KBM-7 (cell line): Measurements from ENCODE around the gene NOCT.
"Not testable (repeated sequence)": the region's sequence is repeated elsewhere in the genome, so short reads cannot be mapped to it uniquely, and the experiment has no call there.

Experiments used
- DNase-seq: peaks from one replicate; pipeline ENCODE4 v3.0.0-alpha.2; 2015
- in situ Hi-C: fragments of 300-500 bp; cut with MboI; formaldehyde crosslinking; loops from 2 replicates; pipeline ENCODE4 v1.14.3; 2020; ENCODE audit warnings: low sequenced_read_pairs, low pct_unique_long_range_greater_than_20kb, mixed read lengths

Gene NOCT, protein sequence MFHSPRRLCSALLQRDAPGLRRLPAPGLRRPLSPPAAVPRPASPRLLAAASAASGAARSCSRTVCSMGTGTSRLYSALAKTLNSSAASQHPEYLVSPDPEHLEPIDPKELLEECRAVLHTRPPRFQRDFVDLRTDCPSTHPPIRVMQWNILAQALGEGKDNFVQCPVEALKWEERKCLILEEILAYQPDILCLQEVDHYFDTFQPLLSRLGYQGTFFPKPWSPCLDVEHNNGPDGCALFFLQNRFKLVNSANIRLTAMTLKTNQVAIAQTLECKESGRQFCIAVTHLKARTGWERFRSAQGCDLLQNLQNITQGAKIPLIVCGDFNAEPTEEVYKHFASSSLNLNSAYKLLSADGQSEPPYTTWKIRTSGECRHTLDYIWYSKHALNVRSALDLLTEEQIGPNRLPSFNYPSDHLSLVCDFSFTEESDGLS

GRCh38 chr4:139015269-139015947 lies at the start of gene NOCT:
TSS of gene NOCT (plus strand) at chr4:139015781. CDS start at chr4:139015982, 201 bp downstream.
- peak; percentile 90 for DNase-seq
- in situ Hi-C loops, result no loop called here

GRCh38 chr4:138967313-138967712 lies 48.3 kb upstream of the NOCT start:
- in situ Hi-C loops, result no loop called here
- no peak for DNase-seq

- in situ Hi-C loops, result no loop called here
- no peak for DNase-seq
Measured at GRCh38 chr4:138972956-138973801, 42.4 kb upstream of the NOCT start.

DNA sequence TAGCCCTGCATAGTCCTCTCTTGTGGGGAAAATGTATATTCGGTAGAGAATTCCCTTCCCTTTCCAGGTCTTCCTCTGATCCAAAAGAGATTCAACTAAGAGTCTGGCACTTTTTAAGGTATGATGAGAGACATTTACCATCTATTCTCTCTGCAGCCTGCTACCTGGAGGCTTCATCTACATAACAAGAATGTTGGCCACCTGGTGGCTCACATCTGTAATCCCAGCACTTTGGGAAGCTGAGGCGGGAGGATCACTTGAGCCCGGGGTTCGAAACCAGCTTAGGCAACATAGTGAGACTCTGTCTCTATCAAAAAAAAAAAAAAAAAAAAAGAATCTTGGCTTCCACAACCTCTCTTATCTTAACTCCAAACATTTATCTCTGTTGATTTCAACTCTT lies 40.4 kb upstream of the NOCT start:
- DNase-seq, result no peak
- in situ Hi-C loops, result no loop called here

GRCh38 chr4:138976526-138976925 lies 39.1 kb upstream of the NOCT start:
- DNase-seq, result no peak
- in situ Hi-C loops, result no loop called here

DNA sequence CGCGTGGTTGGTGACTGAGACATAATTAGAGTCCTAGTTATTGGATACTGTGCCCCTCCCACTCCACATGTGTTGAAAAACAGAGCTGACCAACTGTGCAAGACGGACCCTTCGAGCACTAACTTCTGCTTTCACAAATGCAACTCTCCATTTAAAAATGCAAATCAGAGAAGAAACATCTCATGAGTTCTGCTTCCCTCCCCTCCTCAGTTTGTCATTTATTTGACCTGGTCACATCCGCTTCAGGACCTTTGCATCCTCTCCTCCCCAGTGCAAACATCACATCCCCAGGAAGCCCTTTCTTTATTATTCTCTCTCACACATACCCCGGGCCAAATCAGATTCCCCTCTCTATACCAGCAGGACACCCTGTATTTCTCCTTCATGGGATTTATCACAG lies 38.1 kb upstream of the NOCT start:
- peak; percentile 12 for DNase-seq
- in situ Hi-C loops, result no loop called here

DNA sequence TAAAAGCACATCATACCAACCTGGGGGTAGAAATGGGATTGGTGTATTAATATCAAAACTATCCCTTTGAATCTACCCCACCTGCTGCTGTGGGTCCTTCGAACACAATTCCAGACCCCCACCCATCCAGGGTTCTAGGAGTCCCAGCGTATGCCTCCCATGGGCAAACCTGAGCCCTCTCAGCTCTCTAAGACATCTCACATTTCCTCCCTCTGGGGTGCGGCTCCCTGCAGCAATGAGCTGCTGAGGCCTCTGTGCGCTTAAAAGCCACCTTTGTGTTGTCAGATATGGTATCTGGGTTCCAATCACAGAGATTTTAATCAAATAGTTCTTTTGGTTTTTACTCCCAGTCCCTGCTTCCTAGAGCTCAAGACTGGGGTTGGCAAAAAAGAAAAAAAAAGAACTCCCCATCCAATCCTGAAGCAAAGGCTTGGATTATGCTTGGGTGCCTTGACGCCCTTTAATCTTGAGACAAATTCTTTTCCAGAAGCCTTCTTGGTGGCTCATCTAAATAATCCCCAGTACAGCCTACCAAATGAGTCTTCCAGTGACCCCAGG lies 37.5 kb upstream of the NOCT start:
- in situ Hi-C loops, result no loop called here
- DNase-seq, result no peak

DNA sequence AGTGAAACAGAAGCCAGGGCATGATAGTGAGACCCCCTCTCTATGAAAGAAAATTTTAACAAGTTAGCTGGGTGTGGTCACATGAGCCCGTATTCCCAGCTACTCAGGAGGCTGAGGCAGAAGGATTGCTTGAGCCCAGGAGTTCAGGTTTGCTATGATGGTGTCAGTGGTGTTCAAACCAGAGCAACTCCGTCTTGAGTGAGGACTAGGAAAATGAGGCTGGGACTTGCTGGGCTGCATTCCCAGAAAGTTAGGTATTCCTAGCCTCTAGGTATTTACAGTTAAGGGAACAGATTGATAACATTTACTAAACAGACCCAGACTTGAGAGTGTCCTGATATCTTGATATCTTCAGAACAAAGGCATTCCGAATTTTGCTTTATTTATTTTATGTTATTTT lies 37.0 kb upstream of the NOCT start:
- no peak for DNase-seq
- in situ Hi-C loops, result no loop called here

GRCh38 chr4:138979742-138980141 lies 35.8 kb upstream of the NOCT start:
- DNase-seq, result no peak
- in situ Hi-C loops, result no loop called here

DNA sequence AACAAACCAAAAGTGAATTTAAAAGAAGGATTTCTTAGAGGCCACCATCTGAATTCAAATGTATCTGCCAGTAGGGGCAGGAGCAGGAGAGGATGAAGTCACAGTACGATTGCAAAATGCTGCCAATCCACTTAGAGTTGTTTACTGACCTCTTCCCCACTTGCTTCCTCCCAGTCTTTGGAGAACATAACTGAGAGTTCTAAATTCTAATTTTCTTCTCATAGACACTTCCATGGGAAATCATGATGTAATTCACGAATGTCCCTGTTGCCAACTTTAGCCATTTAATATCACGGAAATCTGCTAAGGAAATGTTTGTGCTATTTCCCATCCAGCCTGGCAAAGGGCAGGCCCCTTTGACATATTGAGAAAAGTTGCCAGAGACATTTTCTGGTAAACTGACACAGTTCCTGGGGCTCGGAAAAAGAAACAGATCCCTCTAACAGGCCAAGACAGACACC lies 33.6 kb upstream of the NOCT start:
- peak; percentile 26 for DNase-seq
- in situ Hi-C loops, result no loop called here

DNA sequence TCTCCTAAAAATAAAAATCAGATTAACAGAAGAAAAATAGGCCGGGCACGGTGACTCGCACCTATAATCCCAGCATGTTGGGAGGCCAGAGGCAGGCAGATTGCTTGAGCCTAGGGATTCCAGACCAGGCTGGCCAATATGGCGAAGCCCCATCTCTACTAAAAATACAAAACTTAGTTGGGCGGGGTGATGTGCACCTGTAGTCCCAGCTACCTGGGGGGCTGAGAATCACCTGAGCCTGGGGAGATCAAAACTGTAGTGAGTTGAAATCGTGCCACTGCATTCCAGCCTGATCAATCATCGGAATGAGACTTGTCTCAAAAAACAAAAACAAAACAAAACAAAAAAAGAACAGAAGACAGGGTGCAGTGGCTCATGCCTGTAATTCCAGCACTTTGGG lies 32.8 kb upstream of the NOCT start:
- in situ Hi-C loops, result no loop called here
- no peak for DNase-seq

- DNase-seq, result no peak
- in situ Hi-C loops, result no loop called here
Measured at GRCh38 chr4:138983690-138984089, 31.9 kb upstream of the NOCT start.

- DNase-seq, result no peak
- in situ Hi-C loops, result no loop called here
Measured at GRCh38 chr4:138984647-138985046, 30.9 kb upstream of the NOCT start.

DNA sequence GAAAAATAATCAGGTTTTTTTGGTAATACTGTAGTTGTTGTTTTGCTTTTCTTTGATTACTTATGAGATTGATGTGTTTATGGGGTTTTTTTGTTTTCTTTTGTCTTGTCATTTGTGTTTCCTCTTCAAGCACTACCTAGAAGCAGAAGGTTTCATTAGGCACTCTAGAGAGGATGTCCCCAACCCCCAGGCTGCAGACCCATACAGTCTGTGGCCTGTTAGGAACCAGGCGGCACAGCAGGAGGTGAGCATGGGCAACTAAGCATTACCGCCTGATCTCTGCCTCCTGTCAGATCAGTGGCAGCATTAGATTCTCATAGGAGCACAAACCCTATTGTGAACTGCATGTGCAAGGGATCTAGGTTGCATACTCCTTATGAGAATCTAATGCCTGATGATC lies 22.9 kb upstream of the NOCT start:
- in situ Hi-C loops, result no loop called here
- DNase-seq, result peak; percentile 10

- no peak for DNase-seq
- in situ Hi-C loops, result no loop called here
Measured at GRCh38 chr4:138996090-138996489, 19.5 kb upstream of the NOCT start.

DNA sequence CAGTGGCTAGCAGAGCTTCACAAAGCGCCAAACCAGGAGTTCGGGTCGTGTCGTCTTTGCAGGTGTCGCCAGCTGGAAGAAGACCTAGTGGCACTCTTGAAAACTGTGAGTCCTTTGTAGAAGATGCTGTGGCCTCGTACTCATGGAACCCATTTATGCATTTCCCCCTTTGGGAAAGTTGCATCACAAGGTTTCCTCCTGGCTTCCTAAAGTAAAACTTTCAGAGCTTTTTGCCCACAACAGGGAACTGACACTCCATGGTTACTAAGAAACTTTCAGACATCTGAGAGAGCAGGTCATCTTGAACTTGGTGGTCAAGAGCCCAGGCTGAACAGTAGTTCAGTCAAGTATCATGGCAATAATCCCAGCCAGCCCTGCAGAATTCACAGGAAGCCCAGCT lies 15.9 kb upstream of the NOCT start:
- in situ Hi-C loops, result no loop called here
- no peak for DNase-seq

DNA sequence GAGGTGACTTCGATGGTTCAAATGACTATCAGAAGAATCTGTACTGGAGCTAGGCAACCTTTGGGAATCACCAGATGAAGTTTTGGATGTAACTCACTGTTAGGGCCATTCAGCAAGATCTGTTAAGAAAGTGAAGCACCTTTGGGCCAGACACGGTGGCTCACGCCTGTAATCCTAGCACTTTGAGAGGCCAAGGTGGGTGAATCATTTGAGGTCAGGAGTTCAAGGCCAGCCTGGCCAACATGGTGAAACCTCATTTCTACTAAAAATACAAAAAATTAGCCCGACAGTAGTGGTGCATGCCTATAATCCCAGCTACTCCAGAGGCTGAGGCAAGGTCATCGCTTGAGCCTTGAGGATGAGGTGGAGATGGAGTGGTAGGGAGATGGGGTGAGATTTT lies 15.4 kb upstream of the NOCT start:
- DNase-seq, in situ Hi-C loops: not testable (repeated sequence)

- in situ Hi-C loops, DNase-seq: not testable (repeated sequence)
Measured at GRCh38 chr4:139001430-139001829, 14.2 kb upstream of the NOCT start.

- in situ Hi-C loops, DNase-seq: not testable (repeated sequence)
Measured at GRCh38 chr4:139003668-139004067, 11.9 kb upstream of the NOCT start.
